ENCODE data around the gene ZBTB20. TPM values are rescaled to one million over a fixed set of nuclear protein-coding genes. Genes with fewer than 3 reads are reported as not detected.

Gene ZBTB20
- polyA plus RNA-seq, 1 donor from 2014 or later = 4.8 TPM

- H3K4me2 ChIP-seq (ENCODE audit: low read length) = no peak overlapping the region
- no peak for TF ChIP-seq TAF1 (IDR thresholded peaks at IDR 0.05; ENCODE audit: low read depth)
- no peak for TF ChIP-seq EZH2 (IDR thresholded peaks at IDR 0.05; ENCODE audit: borderline replicate concordance, insufficient read depth, low read length, poor library complexity, severe bottlenecking)
- no peak for TF ChIP-seq EP300 (conservative IDR thresholded peaks at IDR 0.05; ENCODE audit: poor library complexity, severe bottlenecking)
- TF ChIP-seq REST (IDR thresholded peaks at IDR 0.05; ENCODE audit: borderline replicate concordance) = no peak
- no peak for TF ChIP-seq RAD21 (conservative IDR thresholded peaks at IDR 0.05)
- TF ChIP-seq POLR2AphosphoS5 (IDR thresholded peaks at IDR 0.05) = no peak
Observed at GRCh38 chr3:114558271-114558670, 588.8 kb downstream of the ZBTB20 start.

DNA sequence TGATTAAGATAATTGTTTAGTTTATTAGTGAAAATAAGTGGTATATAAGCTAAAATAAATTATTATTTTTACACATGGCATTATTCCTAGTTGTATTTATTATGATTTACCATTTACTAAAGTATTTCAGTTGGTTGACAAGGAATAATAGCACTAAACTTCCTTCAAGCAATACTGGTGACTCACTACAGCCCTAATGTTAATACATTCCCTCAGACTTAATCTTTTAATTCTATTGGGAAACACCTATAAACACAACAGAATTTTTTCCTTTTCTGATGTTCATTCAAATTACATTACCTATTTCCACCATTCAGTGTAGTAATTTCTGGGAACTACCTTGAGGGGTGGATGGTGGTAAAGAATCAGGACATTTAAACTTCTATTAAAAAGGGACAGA lies 589.3 kb downstream of the ZBTB20 start:
- no peak for TF ChIP-seq EZH2 (IDR thresholded peaks at IDR 0.05; ENCODE audit: borderline replicate concordance, insufficient read depth, low read length, poor library complexity, severe bottlenecking)
- TF ChIP-seq, protein P1, sequence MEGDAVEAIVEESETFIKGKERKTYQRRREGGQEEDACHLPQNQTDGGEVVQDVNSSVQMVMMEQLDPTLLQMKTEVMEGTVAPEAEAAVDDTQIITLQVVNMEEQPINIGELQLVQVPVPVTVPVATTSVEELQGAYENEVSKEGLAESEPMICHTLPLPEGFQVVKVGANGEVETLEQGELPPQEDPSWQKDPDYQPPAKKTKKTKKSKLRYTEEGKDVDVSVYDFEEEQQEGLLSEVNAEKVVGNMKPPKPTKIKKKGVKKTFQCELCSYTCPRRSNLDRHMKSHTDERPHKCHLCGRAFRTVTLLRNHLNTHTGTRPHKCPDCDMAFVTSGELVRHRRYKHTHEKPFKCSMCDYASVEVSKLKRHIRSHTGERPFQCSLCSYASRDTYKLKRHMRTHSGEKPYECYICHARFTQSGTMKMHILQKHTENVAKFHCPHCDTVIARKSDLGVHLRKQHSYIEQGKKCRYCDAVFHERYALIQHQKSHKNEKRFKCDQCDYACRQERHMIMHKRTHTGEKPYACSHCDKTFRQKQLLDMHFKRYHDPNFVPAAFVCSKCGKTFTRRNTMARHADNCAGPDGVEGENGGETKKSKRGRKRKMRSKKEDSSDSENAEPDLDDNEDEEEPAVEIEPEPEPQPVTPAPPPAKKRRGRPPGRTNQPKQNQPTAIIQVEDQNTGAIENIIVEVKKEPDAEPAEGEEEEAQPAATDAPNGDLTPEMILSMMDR (IDR thresholded peaks at IDR 0.05; ENCODE audit: poor library complexity, severe bottlenecking) = no peak
- TF ChIP-seq TAF1 (IDR thresholded peaks at IDR 0.05; ENCODE audit: low read depth) = no peak
- TF ChIP-seq MXI1 (conservative IDR thresholded peaks at IDR 0.05; ENCODE audit: poor library complexity, severe bottlenecking) = no peak
- no peak for TF ChIP-seq EP300 (conservative IDR thresholded peaks at IDR 0.05; ENCODE audit: poor library complexity, severe bottlenecking)
- TF ChIP-seq RAD21 (conservative IDR thresholded peaks at IDR 0.05) = no peak
- no peak for TF ChIP-seq REST (IDR thresholded peaks at IDR 0.05; ENCODE audit: borderline replicate concordance)
- no peak for TF ChIP-seq SMC3 (conservative IDR thresholded peaks at IDR 0.05; ENCODE audit: poor library complexity)
- TF ChIP-seq POLR2AphosphoS5 (IDR thresholded peaks at IDR 0.05) = no peak
- H3K27ac ChIP-seq (ENCODE audit: low read length) = no peak overlapping the region
- H3K27me3 ChIP-seq (ENCODE audit: insufficient read depth, low read depth, low read length) = no peaks in the 10 kb centered on the region
- H3K4me2 ChIP-seq (ENCODE audit: low read length) = no peak overlapping the region
- H4K20me1 ChIP-seq (ENCODE audit: insufficient read depth) = no peaks in the 10 kb centered on the region
- H2AFZ ChIP-seq (ENCODE audit: low read depth, low read length) = no peak overlapping the region
- no peaks in the 10 kb centered on the region for H3K9me3 ChIP-seq (ENCODE audit: low read length)
- no peaks in the 10 kb centered on the region for H3F3A ChIP-seq (ENCODE audit: insufficient read depth, low read length, poor library complexity, severe bottlenecking)
- H3K36me3 ChIP-seq (ENCODE audit: insufficient read depth, low read length) = no peaks in the 10 kb centered on the region
- H3K9ac ChIP-seq (ENCODE audit: low read length) = no peak overlapping the region
- H3K4me3 ChIP-seq (ENCODE audit: low read length) = no peak overlapping the region
- H3K79me2 ChIP-seq (replicated peaks; ENCODE audit: insufficient read depth, low read length) = no peaks in the 10 kb centered on the region
- no peaks in the 10 kb centered on the region for H3K9me2 ChIP-seq (ENCODE audit: insufficient read depth, low read length)

More at GRCh38 chr3:114558271-114558670, 588.8 kb downstream of the ZBTB20 start:
- Histone ChIP-seq H3K9me2 (ENCODE audit: insufficient read depth, low read length) (no peaks in the 10 kb centered on the region), H3K4me3 (ENCODE audit: low read length) (no peak overlapping the region), H3K9ac (ENCODE audit: low read length) (no peak overlapping the region), H3K27me3 (ENCODE audit: insufficient read depth, low read depth, low read length) (no peaks in the 10 kb centered on the region), H3K9me3 (ENCODE audit: low read length) (no peaks in the 10 kb centered on the region), H3K36me3 (ENCODE audit: insufficient read depth, low read length) (no peaks in the 10 kb centered on the region), H2AFZ (ENCODE audit: low read depth, low read length) (no peak overlapping the region), H3F3A (ENCODE audit: insufficient read depth, low read length, poor library complexity, severe bottlenecking) (no peaks in the 10 kb centered on the region), H3K27ac (ENCODE audit: low read length) (no peak overlapping the region), H3K79me2 (replicated peaks; ENCODE audit: insufficient read depth, low read length) (no peaks in the 10 kb centered on the region), H4K20me1 (ENCODE audit: insufficient read depth) (no peaks in the 10 kb centered on the region)

Data from neural cell (in vitro differentiated cells).